Liver (tissue), 3 donors: Measurements from ENCODE around the gene DDI1.

Source experiments
- EGR1 ChIP-seq, 2 donors: IDR thresholded peaks; 2 replicates each; pipeline ENCODE4 v1.6.1; 2016 to 2018; ENCODE audit warnings: antibody characterized with exemption in 2 of 2, low read depth in 2 of 2
- GABPA ChIP-seq, 2 donors: IDR thresholded peaks in 1 of 2; conservative IDR thresholded peaks in 1 of 2; 2 replicates each; pipeline ENCODE4 v1.6.1; 2016; ENCODE audit warnings: antibody characterized with exemption in 2 of 2, mild to moderate bottlenecking in 1 of 2, moderate library complexity in 1 of 2
- HNF4G ChIP-seq: IDR thresholded peaks from 2 replicates; pipeline ENCODE4 v1.6.1; 2016; ENCODE audit warnings: antibody characterized with exemption
- RAD21 ChIP-seq, 2 donors: IDR thresholded peaks; 2 replicates each; pipeline ENCODE4 v1.6.1; 2016; ENCODE audit warnings: antibody characterized with exemption in 2 of 2, mild to moderate bottlenecking in 2 of 2
- RXRA ChIP-seq, 2 donors: IDR thresholded peaks; 2 replicates each; pipeline ENCODE4 v1.6.1; 2017 to 2018; ENCODE audit warnings: antibody characterized with exemption in 2 of 2, mild to moderate bottlenecking in 1 of 2
- SP1 ChIP-seq: IDR thresholded peaks from 2 replicates; pipeline ENCODE4 v1.6.1; 2018; ENCODE audit warnings: antibody characterized with exemption, mild to moderate bottlenecking
- TAF1 ChIP-seq: conservative IDR thresholded peaks from 2 replicates; pipeline ENCODE4 v1.6.1; 2016; ENCODE audit warnings: antibody characterized with exemption, mild to moderate bottlenecking
- YY1 ChIP-seq: IDR thresholded peaks from 2 replicates; pipeline ENCODE4 v1.6.1; 2016; ENCODE audit warnings: antibody characterized with exemption, mild to moderate bottlenecking
- TF ChIP-seq, protein P1 (sequence below): fragments of 150-350 bp; IDR thresholded peaks from 2 replicates; pipeline ENCODE4 v1.5.1; 2017; ENCODE audit warnings: improper control_type of control experiment, low read depth, low read length; ENCODE audit not compliant: missing input control
- TF ChIP-seq, protein P2 (sequence below): IDR thresholded peaks from 2 replicates; pipeline ENCODE4 v1.6.1; 2016; ENCODE audit warnings: antibody characterized with exemption
- TF ChIP-seq, protein P3 (sequence below): IDR thresholded peaks from 2 replicates; pipeline ENCODE4 v1.6.1; 2016; ENCODE audit warnings: antibody characterized with exemption
- TF ChIP-seq, protein P4 (sequence below): IDR thresholded peaks from 2 replicates; pipeline ENCODE4 v1.6.1; 2016; ENCODE audit warnings: antibody characterized with exemption, mild to moderate bottlenecking
- donor health status: healthy.
- donor health status: healthy.

DNA sequence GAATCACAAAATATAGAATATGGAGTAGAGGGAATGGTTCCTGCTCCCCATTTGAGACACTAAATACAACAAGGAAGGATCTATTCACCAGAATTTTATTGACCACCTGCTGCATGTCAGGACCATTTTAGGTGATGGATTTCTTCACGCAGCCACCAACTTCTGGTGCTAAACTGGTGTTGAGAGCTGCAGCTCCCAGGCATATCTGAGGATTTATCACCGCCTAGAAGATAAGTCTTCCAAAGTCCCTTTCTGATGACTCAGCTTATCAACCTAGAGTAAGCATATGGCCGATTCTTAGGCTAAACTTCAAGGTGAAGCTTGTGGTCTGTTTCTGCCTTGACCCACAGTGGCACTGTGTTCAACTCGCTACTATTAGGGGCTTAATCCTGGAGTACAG is 6.7 kb downstream of the DDI1 start:
- TF ChIP-seq, protein P1, sequence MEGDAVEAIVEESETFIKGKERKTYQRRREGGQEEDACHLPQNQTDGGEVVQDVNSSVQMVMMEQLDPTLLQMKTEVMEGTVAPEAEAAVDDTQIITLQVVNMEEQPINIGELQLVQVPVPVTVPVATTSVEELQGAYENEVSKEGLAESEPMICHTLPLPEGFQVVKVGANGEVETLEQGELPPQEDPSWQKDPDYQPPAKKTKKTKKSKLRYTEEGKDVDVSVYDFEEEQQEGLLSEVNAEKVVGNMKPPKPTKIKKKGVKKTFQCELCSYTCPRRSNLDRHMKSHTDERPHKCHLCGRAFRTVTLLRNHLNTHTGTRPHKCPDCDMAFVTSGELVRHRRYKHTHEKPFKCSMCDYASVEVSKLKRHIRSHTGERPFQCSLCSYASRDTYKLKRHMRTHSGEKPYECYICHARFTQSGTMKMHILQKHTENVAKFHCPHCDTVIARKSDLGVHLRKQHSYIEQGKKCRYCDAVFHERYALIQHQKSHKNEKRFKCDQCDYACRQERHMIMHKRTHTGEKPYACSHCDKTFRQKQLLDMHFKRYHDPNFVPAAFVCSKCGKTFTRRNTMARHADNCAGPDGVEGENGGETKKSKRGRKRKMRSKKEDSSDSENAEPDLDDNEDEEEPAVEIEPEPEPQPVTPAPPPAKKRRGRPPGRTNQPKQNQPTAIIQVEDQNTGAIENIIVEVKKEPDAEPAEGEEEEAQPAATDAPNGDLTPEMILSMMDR, result no peak
- TF ChIP-seq SP1 (no peak), EGR1 (IDR thresholded peaks at IDR 0.05; ENCODE audit: low read depth in 2 of 2) (no peak), GABPA (IDR thresholded peaks at IDR 0.05 in 1 of 2, conservative IDR thresholded peaks at IDR 0.05 in 1 of 2) (no peak), TAF1 (no peak), RAD21 (IDR thresholded peaks at IDR 0.05) (no peak), YY1 (no peak), HNF4G (no peak), RXRA (IDR thresholded peaks at IDR 0.05) (no peak)
- TF ChIP-seq, protein P2, sequence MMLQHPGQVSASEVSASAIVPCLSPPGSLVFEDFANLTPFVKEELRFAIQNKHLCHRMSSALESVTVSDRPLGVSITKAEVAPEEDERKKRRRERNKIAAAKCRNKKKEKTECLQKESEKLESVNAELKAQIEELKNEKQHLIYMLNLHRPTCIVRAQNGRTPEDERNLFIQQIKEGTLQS, result no peak
- TF ChIP-seq, protein P3, sequence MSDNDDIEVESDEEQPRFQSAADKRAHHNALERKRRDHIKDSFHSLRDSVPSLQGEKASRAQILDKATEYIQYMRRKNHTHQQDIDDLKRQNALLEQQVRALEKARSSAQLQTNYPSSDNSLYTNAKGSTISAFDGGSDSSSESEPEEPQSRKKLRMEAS, result no peak
- TF ChIP-seq, protein P4, sequence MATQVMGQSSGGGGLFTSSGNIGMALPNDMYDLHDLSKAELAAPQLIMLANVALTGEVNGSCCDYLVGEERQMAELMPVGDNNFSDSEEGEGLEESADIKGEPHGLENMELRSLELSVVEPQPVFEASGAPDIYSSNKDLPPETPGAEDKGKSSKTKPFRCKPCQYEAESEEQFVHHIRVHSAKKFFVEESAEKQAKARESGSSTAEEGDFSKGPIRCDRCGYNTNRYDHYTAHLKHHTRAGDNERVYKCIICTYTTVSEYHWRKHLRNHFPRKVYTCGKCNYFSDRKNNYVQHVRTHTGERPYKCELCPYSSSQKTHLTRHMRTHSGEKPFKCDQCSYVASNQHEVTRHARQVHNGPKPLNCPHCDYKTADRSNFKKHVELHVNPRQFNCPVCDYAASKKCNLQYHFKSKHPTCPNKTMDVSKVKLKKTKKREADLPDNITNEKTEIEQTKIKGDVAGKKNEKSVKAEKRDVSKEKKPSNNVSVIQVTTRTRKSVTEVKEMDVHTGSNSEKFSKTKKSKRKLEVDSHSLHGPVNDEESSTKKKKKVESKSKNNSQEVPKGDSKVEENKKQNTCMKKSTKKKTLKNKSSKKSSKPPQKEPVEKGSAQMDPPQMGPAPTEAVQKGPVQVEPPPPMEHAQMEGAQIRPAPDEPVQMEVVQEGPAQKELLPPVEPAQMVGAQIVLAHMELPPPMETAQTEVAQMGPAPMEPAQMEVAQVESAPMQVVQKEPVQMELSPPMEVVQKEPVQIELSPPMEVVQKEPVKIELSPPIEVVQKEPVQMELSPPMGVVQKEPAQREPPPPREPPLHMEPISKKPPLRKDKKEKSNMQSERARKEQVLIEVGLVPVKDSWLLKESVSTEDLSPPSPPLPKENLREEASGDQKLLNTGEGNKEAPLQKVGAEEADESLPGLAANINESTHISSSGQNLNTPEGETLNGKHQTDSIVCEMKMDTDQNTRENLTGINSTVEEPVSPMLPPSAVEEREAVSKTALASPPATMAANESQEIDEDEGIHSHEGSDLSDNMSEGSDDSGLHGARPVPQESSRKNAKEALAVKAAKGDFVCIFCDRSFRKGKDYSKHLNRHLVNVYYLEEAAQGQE, result no peak
